B cell (primary cell): ENCODE data around the gene SSUH2. TPM values are rescaled to one million over a fixed set of nuclear protein-coding genes. Genes with fewer than 3 reads are reported as not detected.

Experiments used
- ATAC-seq: fragments of 200-7000 bp; cut with Tn5 transposase; one replicate; pipeline ENCODE4 v1.10.0; 2021; ENCODE audit warnings: low read depth, mild to moderate bottlenecking, moderate number of reproducible peaks, moderate library complexity
- CTCF ChIA-PET: fragments of 350-600 bp; sonication (Branson Sonifier 250); formaldehyde crosslinking; loops from one replicate; lab custom pipeline; 2021; ENCODE audit warnings: antibody characterized with exemption, inconsistent platforms; lab: Charles Lee
- POLR2A ChIA-PET: fragments of 350-600 bp; sonication (Branson Sonifier 250); formaldehyde crosslinking; loops from one replicate; lab custom pipeline; 2021; ENCODE audit warnings: antibody characterized with exemption; lab: Charles Lee
- DNase-seq: peaks from one replicate; pipeline ENCODE4 v3.0.0; 2013
- H2AFZ ChIP-seq: 2 replicates; pipeline ENCODE4 v1.6.1; 2012; ENCODE audit warnings: mild to moderate bottlenecking, low read depth, low read length; ENCODE audit not compliant: insufficient read depth, poor library complexity, severe bottlenecking
- H3K27ac ChIP-seq, 2 donors: 1 replicate in 1 of 2; 2 replicates in 1 of 2; pipeline ENCODE4 v1.5.1; 2012 to 2013; ENCODE audit warnings: low read length in 2 of 2, mild to moderate bottlenecking in 2 of 2, moderate library complexity in 1 of 2
- H3K27me3 ChIP-seq, 4 experiments: fragments of 200-600 bp in 1 of 4; sonication (generic) in 1 of 4; replicated peaks in 1 of 4; 1 replicate in 2 of 4; 2 replicates in 2 of 4; pipeline versions ENCODE4 v1.6.1 to v1.7.0; 2013 to 2016; ENCODE audit warnings: low read length in 3 of 4, mild to moderate bottlenecking in 2 of 4, mixed read lengths in 1 of 4, moderate library complexity in 1 of 4; ENCODE audit not compliant: insufficient read depth in 4 of 4, control insufficient read depth in 3 of 4; ENCODE audit errors: control extremely low read depth in 1 of 4
- H3K36me3 ChIP-seq, 2 experiments: replicated peaks in 1 of 2; 1 replicate in 1 of 2; 2 replicates in 1 of 2; pipeline versions ENCODE4 v1.6.1 to v1.7.1; 2013; ENCODE audit warnings: low read length in 1 of 2; ENCODE audit not compliant: insufficient read depth in 2 of 2, control insufficient read depth in 1 of 2; ENCODE audit errors: control extremely low read depth in 1 of 2, extremely low read depth in 1 of 2
- H3K4me1 ChIP-seq, 2 donors: fragments of 200-600 bp in 1 of 2; sonication (generic) in 1 of 2; 1 replicate in 1 of 2; 2 replicates in 1 of 2; pipeline versions ENCODE4 v1.5.1 to v1.6.1; 2013 to 2017; ENCODE audit warnings: low read length in 2 of 2; ENCODE audit not compliant: control insufficient read depth in 2 of 2, insufficient read depth in 2 of 2
- H3K4me2 ChIP-seq: replicated peaks from 2 replicates; pipeline ENCODE3; 2012; ENCODE audit warnings: mild to moderate bottlenecking, low read depth, low read length; ENCODE audit not compliant: poor library complexity, severe bottlenecking
- H3K4me3 ChIP-seq, 5 experiments: fragments of 200-600 bp in 1 of 5; sonication (generic) in 1 of 5; 1 replicate in 3 of 5; 2 replicates in 2 of 5; pipeline versions ENCODE4 v1.5.1 to v1.7.0; 2011 to 2016; ENCODE audit warnings: low read length in 4 of 5, mild to moderate bottlenecking in 4 of 5, low read depth in 2 of 5, control low read depth in 1 of 5, moderate library complexity in 1 of 5; ENCODE audit not compliant: insufficient read depth in 1 of 5; ENCODE audit errors: control extremely low read depth in 1 of 5, extremely low read depth in 1 of 5
- H3K79me2 ChIP-seq: fragments of 200-600 bp; sonication (generic); one replicate; pipeline ENCODE4 v1.6.0; 2016; ENCODE audit warnings: low read length; ENCODE audit not compliant: control insufficient read depth, insufficient read depth
- H3K9ac ChIP-seq: fragments of 200-600 bp; sonication (generic); 2 replicates; pipeline ENCODE4 v1.6.1; 2017; ENCODE audit warnings: mild to moderate bottlenecking, low read length, moderate library complexity
- H3K9me3 ChIP-seq, 3 donors: one replicate each; pipeline versions ENCODE4 v1.6.1 to v1.7.1; 2013; ENCODE audit warnings: low read length in 2 of 3; ENCODE audit not compliant: control insufficient read depth in 2 of 3, insufficient read depth in 1 of 3; ENCODE audit errors: control extremely low read depth in 1 of 3
- H4K20me1 ChIP-seq: 2 replicates; pipeline ENCODE4 v1.6.0; 2012; ENCODE audit warnings: mild to moderate bottlenecking, low read length; ENCODE audit not compliant: insufficient read depth, control insufficient read depth, poor library complexity, severe bottlenecking
- H3K27ac Mint-ChIP-seq: one replicate; pipeline ENCODE4 v1.8.0; 2021; ENCODE audit warnings: mixed read lengths
- H3K27me3 Mint-ChIP-seq: one replicate; pipeline ENCODE4 v1.8.0; 2021; ENCODE audit warnings: mixed read lengths
- H3K4me1 Mint-ChIP-seq: one replicate; pipeline ENCODE4 v1.8.0; 2021; ENCODE audit warnings: mixed read lengths
- H3K4me3 Mint-ChIP-seq: one replicate; pipeline ENCODE4 v1.8.0; 2021; ENCODE audit warnings: mixed read lengths
- H3K9me3 Mint-ChIP-seq: one replicate; pipeline ENCODE4 v1.8.0; 2022; ENCODE audit warnings: mixed read lengths; ENCODE audit not compliant: insufficient read depth
- EZH2 ChIP-seq: IDR thresholded peaks from 2 replicates; pipeline ENCODE4 v1.6.1; 2012; ENCODE audit warnings: borderline replicate concordance, low read depth, mild to moderate bottlenecking, moderate library complexity, low read length; ENCODE audit not compliant: insufficient read depth, poor library complexity, severe bottlenecking
- WGBS: methylation state at CpG from one replicate; pipeline ENCODE4 v1.1.5; 2013; ENCODE audit warnings: missing lambda C conversion rate; ENCODE audit not compliant: insufficient coverage; 5-methylcytosine and 5-hydroxymethylcytosine counted together
- intact Hi-C: fragments of 100-400 bp; cut with micrococcal nuclease; formaldehyde crosslinking; loops from one replicate; pipeline ENCODE4 v1.10.0; 2022
- polyA plus RNA-seq: library from polyadenylated mRNA; depleted of rRNA; stranded (reverse); fragments of >200 nt; gene quantifications from 2 replicates; pipeline ENCODE4 v1.2.3, GENCODE V29; 2012
- total RNA-seq, 2 donors: library from RNA; stranded (reverse); fragments of 120-200 nt in 1 of 2; gene quantifications; 1 replicate in 1 of 2; 2 replicates in 1 of 2; pipeline versions ENCODE4 v1.2.3 to v1.2.4, GENCODE V29; 2013 to 2022
- TF ChIP-seq, protein P1 (sequence below): fragments of 200-600 bp; IDR thresholded peaks from one replicate; pipeline ENCODE4 v1.8.0; 2022; ENCODE audit warnings: antibody characterized with exemption, mild to moderate bottlenecking

The SSUH2 gene
- total and polyA plus RNA-seq, 2 donors (not counting 1 experiment from before 2014, with no cell fraction given), result not detected

DNA sequence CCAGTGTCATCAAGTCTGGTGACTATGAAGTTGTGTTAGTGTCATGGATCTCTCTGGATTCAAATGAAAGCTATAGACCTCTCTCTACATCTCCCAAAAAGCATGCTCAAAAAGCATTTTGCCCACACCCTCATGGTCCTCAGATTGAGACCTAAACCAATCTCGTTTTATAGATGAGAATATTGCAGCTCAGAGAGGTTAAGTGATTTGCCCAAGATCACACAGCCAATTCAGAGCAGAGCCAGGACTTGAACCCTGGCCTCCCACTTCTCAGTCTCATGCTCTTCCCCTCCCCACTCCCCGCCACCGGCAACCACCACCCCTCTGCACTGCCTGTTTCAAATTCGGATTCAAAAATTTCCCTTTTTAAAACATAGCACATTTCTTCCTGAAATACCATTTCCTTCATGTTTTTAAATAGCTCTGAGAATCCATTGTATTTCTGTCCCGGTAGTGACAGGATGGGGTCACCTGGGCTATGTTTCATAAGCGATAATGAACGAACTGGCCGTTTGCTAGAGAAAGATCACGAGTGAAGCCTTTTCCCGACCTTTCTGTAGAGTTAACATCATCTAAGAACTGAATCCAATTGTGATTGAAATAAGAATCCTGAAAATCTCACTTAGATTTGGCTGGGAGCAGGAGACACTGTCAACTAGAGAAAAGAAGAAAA is 769 bp downstream of the SSUH2 start:
- no peak for ATAC-seq
- H3K27ac ChIP-seq, result no peak overlapping the region
- no peak for DNase-seq
- TF ChIP-seq EZH2, result no peak
- TF ChIP-seq, protein P1, sequence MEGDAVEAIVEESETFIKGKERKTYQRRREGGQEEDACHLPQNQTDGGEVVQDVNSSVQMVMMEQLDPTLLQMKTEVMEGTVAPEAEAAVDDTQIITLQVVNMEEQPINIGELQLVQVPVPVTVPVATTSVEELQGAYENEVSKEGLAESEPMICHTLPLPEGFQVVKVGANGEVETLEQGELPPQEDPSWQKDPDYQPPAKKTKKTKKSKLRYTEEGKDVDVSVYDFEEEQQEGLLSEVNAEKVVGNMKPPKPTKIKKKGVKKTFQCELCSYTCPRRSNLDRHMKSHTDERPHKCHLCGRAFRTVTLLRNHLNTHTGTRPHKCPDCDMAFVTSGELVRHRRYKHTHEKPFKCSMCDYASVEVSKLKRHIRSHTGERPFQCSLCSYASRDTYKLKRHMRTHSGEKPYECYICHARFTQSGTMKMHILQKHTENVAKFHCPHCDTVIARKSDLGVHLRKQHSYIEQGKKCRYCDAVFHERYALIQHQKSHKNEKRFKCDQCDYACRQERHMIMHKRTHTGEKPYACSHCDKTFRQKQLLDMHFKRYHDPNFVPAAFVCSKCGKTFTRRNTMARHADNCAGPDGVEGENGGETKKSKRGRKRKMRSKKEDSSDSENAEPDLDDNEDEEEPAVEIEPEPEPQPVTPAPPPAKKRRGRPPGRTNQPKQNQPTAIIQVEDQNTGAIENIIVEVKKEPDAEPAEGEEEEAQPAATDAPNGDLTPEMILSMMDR, result no peak
- H3K9me3 Mint-ChIP-seq, result no peaks in the 10 kb centered on the region
- H3K9ac ChIP-seq, result no peak overlapping the region
- peaks cover 18% of the 10 kb centered on the region for H3K27me3 Mint-ChIP-seq
- H3K36me3 ChIP-seq, result no peaks in the 10 kb centered on the region
- no peaks in the 10 kb centered on the region for H3K9me3 ChIP-seq
- H3K4me2 ChIP-seq, result no peak overlapping the region
- H3K4me1 ChIP-seq, result no peaks in the 10 kb centered on the region
- peaks cover 0 to 2% (median 0%) of the 10 kb centered on the region in 4 experiments for H3K27me3 ChIP-seq
- whole genome bisulfite sequencing, result 36% methylated on average over 4 of the region's 10 CpGs
- POLR2A ChIA-PET, result no interaction called here
- CTCF ChIA-PET, result interaction anchor here (1.3 kb wide), 1 partner anchor 9 kb away, joined by 3 read pairs; no protein-coding TSS in a partner anchor
- H3K4me1 Mint-ChIP-seq, result no peaks in the 10 kb centered on the region
- H3K27ac Mint-ChIP-seq, result no peak overlapping the region
- no peaks in the 10 kb centered on the region for H3K79me2 ChIP-seq
- intact Hi-C loops, result no loop called here
- H3K4me3 Mint-ChIP-seq, result no peak overlapping the region
- H4K20me1 ChIP-seq, result no peaks in the 10 kb centered on the region
- H3K4me3 ChIP-seq, result no peak overlapping the region
- no peak overlapping the region for H2AFZ ChIP-seq

DNA sequence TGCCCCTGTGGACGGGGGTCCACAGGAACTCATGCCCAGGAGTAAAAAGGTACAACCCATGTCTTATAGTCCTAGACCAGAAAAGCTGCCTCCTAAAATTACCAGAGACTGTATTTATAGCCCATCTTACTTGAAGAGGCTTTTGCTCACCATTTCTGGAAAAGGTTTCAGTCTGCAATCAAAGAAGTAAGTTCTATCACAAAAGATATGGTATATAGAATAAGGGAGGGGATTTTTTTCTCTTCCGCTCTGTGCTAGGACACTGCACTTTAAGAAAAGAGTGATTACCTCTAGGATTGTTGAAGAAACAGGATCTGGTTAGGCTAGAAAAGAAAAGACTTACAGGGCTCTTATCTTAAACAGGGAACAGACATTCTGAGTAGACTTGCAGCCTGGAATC is 2.6 kb downstream of the SSUH2 start:
- Histone ChIP-seq H2AFZ (no peak overlapping the region), H3K9ac (no peak overlapping the region), H3K9me3 (no peaks in the 10 kb centered on the region), H3K27me3 (peaks cover 0 to 2% (median 0%) of the 10 kb centered on the region in 4 experiments), H3K4me1 (no peaks in the 10 kb centered on the region), H3K27ac (no peak overlapping the region), H3K79me2 (no peaks in the 10 kb centered on the region), H4K20me1 (no peaks in the 10 kb centered on the region), H3K4me2 (no peak overlapping the region), H3K36me3 (no peaks in the 10 kb centered on the region), H3K4me3 (no peak overlapping the region)
- H3K9me3 Mint-ChIP-seq, result no peaks in the 10 kb centered on the region
- ATAC-seq, result no peak
- ChIA-PET POLR2A (no interaction called here), CTCF (no interaction called here)
- H3K27me3 Mint-ChIP-seq, result peaks cover 18% of the 10 kb centered on the region
- no peak for TF ChIP-seq EZH2
- TF ChIP-seq, protein P1, result no peak
- no peak overlapping the region for H3K27ac Mint-ChIP-seq
- H3K4me3 Mint-ChIP-seq, result no peak overlapping the region
- DNase-seq, result no peak
- WGBS, result 92% methylated on average over 2 of the region's 2 CpGs
- no peaks in the 10 kb centered on the region for H3K4me1 Mint-ChIP-seq
- intact Hi-C loops, result no loop called here
